Upper lobe of left lung (tissue), 6 donors: ENCODE measurements around the gene KAT6B. TPM values are rescaled to one million over a fixed set of nuclear protein-coding genes. Genes with fewer than 3 reads are reported as not detected.
A peak's percentile ranks its signal among the peaks of the same experiment; 100 is the strongest.

ENCODE experiments used
- ATAC-seq, 2 donors: fragments of 200-7000 bp; cut with Tn5 transposase; one replicate each; pipeline ENCODE4 v1.9.1; 2022; ENCODE audit warnings: mild to moderate bottlenecking in 2 of 2, moderate library complexity in 2 of 2; ENCODE audit not compliant: low FRiP score in 2 of 2
- DNase-seq, 2 donors: peaks; one replicate each; pipeline ENCODE4 v3.0.0-alpha.2; 2019 to 2020
- H3K27ac ChIP-seq, 4 donors: fragments of 200-600 bp; sonication (generic); one replicate each; pipeline ENCODE4 v1.5.1; 2016 to 2019
- H3K27me3 ChIP-seq, 4 donors: fragments of 200-600 bp; sonication (generic); one replicate each; pipeline ENCODE4 v1.5.1; 2017 to 2019
- H3K36me3 ChIP-seq, 4 donors: fragments of 200-600 bp; sonication (generic); one replicate each; pipeline ENCODE4 v1.5.1; 2016 to 2019
- H3K4me1 ChIP-seq, 4 donors: fragments of 200-600 bp; sonication (generic); one replicate each; pipeline ENCODE4 v1.5.1; 2018 to 2019
- H3K4me3 ChIP-seq, 4 donors: fragments of 200-600 bp; sonication (generic); one replicate each; pipeline ENCODE4 v1.5.1; 2017 to 2019; ENCODE audit warnings: mild to moderate bottlenecking in 2 of 4, moderate library complexity in 1 of 4
- H3K9me3 ChIP-seq, 4 donors: fragments of 200-600 bp; sonication (generic); one replicate each; pipeline ENCODE4 v1.5.1; 2018 to 2019
- CTCF ChIP-seq, 6 experiments: fragments of 450-650 bp in 4 of 6; fragments of 200-600 bp in 2 of 6; sonication (generic) in 2 of 6; IDR thresholded peaks; one replicate each; pipeline ENCODE4 v1.5.1; 2016 to 2019; ENCODE audit warnings: antibody characterized with exemption in 6 of 6
- EP300 ChIP-seq, 4 donors: sonication (generic); formaldehyde crosslinking; IDR thresholded peaks; one replicate each; pipeline ENCODE4 v1.5.1; 2017; ENCODE audit warnings: antibody characterized with exemption in 4 of 4, control low read depth in 2 of 4
- POLR2A ChIP-seq, 4 donors: fragments of 450-650 bp; IDR thresholded peaks; one replicate each; pipeline ENCODE4 v1.5.1; 2016 to 2017; ENCODE audit warnings: antibody characterized with exemption in 4 of 4, mild to moderate bottlenecking in 2 of 4
- POLR2AphosphoS5 ChIP-seq, 2 donors: sonication (generic); formaldehyde crosslinking; IDR thresholded peaks; one replicate each; pipeline ENCODE4 v1.5.1; 2017; ENCODE audit warnings: antibody characterized with exemption in 2 of 2
- whole genome bisulfite sequencing, 2 donors: methylation state at CpG; one replicate each; pipeline ENCODE4 v1.1.5; 2017 to 2018; 5-methylcytosine and 5-hydroxymethylcytosine counted together
- total RNA-seq, 6 donors: library from RNA; depleted of rRNA in 4 of 6; stranded (reverse); fragments of >200 nt in 4 of 6; gene quantifications; one replicate each; pipeline versions ENCODE4 v1.1.0 to v1.2.1, GENCODE V29; 2016 to 2021
- donor health status: DM: no; HTN: no; CAD: no; lungs with moderate emphysema.
- donor health status: DM: no; HTN: yes; CAD: no; lungs with severe emphysema.

Gene KAT6B
- total RNA-seq, 6 donors from 2014 or later = 35.2 to 78.4 (median 38.0) TPM

GRCh38 chr10:75070961-75071428 is 244.6 kb downstream of the KAT6B start:
- Histone ChIP-seq H3K36me3 (no peaks in the 10 kb centered on the region), H3K27ac (peak overlapping the region in 1 of 4 donors; percentile 79), H3K4me3 (no peak overlapping the region), H3K4me1 (peaks cover 0 to 8% (median 0%) of the 10 kb centered on the region in 4 donors), H3K9me3 (no peaks in the 10 kb centered on the region), H3K27me3 (no peaks in the 10 kb centered on the region)
- TF ChIP-seq POLR2A (IDR thresholded peaks at IDR 0.05) (no peak), POLR2AphosphoS5 (IDR thresholded peaks at IDR 0.05) (no peak), CTCF (IDR thresholded peaks at IDR 0.05) (no peak), EP300 (IDR thresholded peaks at IDR 0.05) (no peak)
- 52 to 67% methylated on average over 6 to 7 of the region's 7 CpGs for WGBS, 2 donors
- peak in 1 of 2 donors; percentile 12 for ATAC-seq
- DNase-seq = peak in 1 of 2 donors; percentile 42

GRCh38 chr10:75071756-75072155 is 245.4 kb downstream of the KAT6B start:
- Histone ChIP-seq H3K9me3 (no peaks in the 10 kb centered on the region), H3K27ac (no peak overlapping the region), H3K27me3 (no peaks in the 10 kb centered on the region), H3K36me3 (no peaks in the 10 kb centered on the region), H3K4me1 (peaks cover 0 to 8% (median 0%) of the 10 kb centered on the region in 4 donors), H3K4me3 (no peak overlapping the region)
- ATAC-seq (no peak), DNase-seq (peak in 1 of 2 donors; percentile 43)
- 95% methylated on average over 14 of the region's 14 CpGs for WGBS, 2 donors
- no peak for TF ChIP-seq EP300 (IDR thresholded peaks at IDR 0.05)
- no peak for TF ChIP-seq POLR2AphosphoS5 (IDR thresholded peaks at IDR 0.05)
- TF ChIP-seq CTCF (IDR thresholded peaks at IDR 0.05) = no peak
- no peak for TF ChIP-seq POLR2A (IDR thresholded peaks at IDR 0.05)

- H3K4me3 ChIP-seq = no peak overlapping the region
- no peaks in the 10 kb centered on the region for H3K36me3 ChIP-seq
- ATAC-seq = no peak
- TF ChIP-seq POLR2A (IDR thresholded peaks at IDR 0.05) = no peak
- TF ChIP-seq EP300 (IDR thresholded peaks at IDR 0.05) = no peak
- no peak for TF ChIP-seq POLR2AphosphoS5 (IDR thresholded peaks at IDR 0.05)
- no peak for TF ChIP-seq CTCF (IDR thresholded peaks at IDR 0.05)
- no peak overlapping the region for H3K27ac ChIP-seq
- H3K4me1 ChIP-seq = peaks cover 0 to 8% (median 0%) of the 10 kb centered on the region in 4 donors
- peak in 1 of 2 donors; percentile 24 for DNase-seq
- H3K27me3 ChIP-seq = no peaks in the 10 kb centered on the region
- H3K9me3 ChIP-seq = no peaks in the 10 kb centered on the region
- 89 to 97% methylated on average over 14 of the region's 14 CpGs for WGBS, 2 donors
These were observed 246.3 kb downstream of the KAT6B start for GRCh38 chr10:75072727-75073126.

- Histone ChIP-seq H3K4me1 (peaks cover 0 to 8% (median 0%) of the 10 kb centered on the region in 4 donors), H3K27me3 (no peaks in the 10 kb centered on the region), H3K9me3 (no peaks in the 10 kb centered on the region), H3K4me3 (no peak overlapping the region), H3K27ac (no peak overlapping the region), H3K36me3 (no peaks in the 10 kb centered on the region)
- DNase-seq = peak in 1 of 2 donors; percentile 69
- no peak for ATAC-seq
- 94 to 98% methylated on average over 15 to 17 of the region's 17 CpGs for WGBS, 2 donors
- TF ChIP-seq POLR2A (IDR thresholded peaks at IDR 0.05) = no peak
- TF ChIP-seq POLR2AphosphoS5 (IDR thresholded peaks at IDR 0.05) = no peak
- TF ChIP-seq CTCF (IDR thresholded peaks at IDR 0.05) = no peak
- no peak for TF ChIP-seq EP300 (IDR thresholded peaks at IDR 0.05)
These were observed 247.0 kb downstream of the KAT6B start for GRCh38 chr10:75073442-75073841.
